IPS DF 19.7 (cell line): ENCODE results near the gene DYNC2I2.
"Not testable (repeated sequence)": the region's sequence is repeated elsewhere in the genome, so short reads cannot be mapped to it uniquely, and the experiment has no call there.

Experiments
- DNase-seq: peaks from one replicate; pipeline ENCODE4 v3.0.0-alpha.2; 2013; ENCODE audit warnings: low read depth, low spot score

The DYNC2I2 gene

GRCh38 chr9:128656416-128657343 is at the start of gene DYNC2I2:
Gene DYNC2I2 (minus strand): TSS chr9:128656847. CDS start chr9:128656726, 121 bp downstream.
- peak; percentile 69 for DNase-seq

GRCh38 chr9:128706045-128706444 is 49.4 kb upstream of the DYNC2I2 start:
- no peak for DNase-seq

GRCh38 chr9:128705051-128705965 is 48.7 kb upstream of the DYNC2I2 start:
- DNase-seq = no peak

- no peak for DNase-seq
Measured at GRCh38 chr9:128704356-128704670, 47.7 kb upstream of the DYNC2I2 start.

GRCh38 chr9:128703616-128704355 is 47.1 kb upstream of the DYNC2I2 start:
- no peak for DNase-seq

- DNase-seq = no peak
Measured at GRCh38 chr9:128702949-128703615, 46.4 kb upstream of the DYNC2I2 start.

GRCh38 chr9:128702445-128702948 is 45.9 kb upstream of the DYNC2I2 start, which contains the start of gene PKN3:
Gene PKN3 (plus strand): TSS chr9:128702503. CDS start chr9:128702916, 413 bp downstream.
- no peak for DNase-seq

- no peak for DNase-seq
Measured at GRCh38 chr9:128701227-128701854, 44.7 kb upstream of the DYNC2I2 start.

- DNase-seq = not testable (repeated sequence)
Measured at GRCh38 chr9:128699096-128699795, 42.6 kb upstream of the DYNC2I2 start.

GRCh38 chr9:128696923-128697707 is 40.5 kb upstream of the DYNC2I2 start:
- no peak for DNase-seq

GRCh38 chr9:128694344-128694743 is 37.7 kb upstream of the DYNC2I2 start:
- no peak for DNase-seq

GRCh38 chr9:128693738-128694137 is 37.1 kb upstream of the DYNC2I2 start:
- DNase-seq = not testable (repeated sequence)

GRCh38 chr9:128690684-128691034 is 34.0 kb upstream of the DYNC2I2 start:
- DNase-seq = no peak

GRCh38 chr9:128689820-128690683 is 33.4 kb upstream of the DYNC2I2 start:
- no peak for DNase-seq

- DNase-seq = no peak
Measured at GRCh38 chr9:128689293-128689774, 32.7 kb upstream of the DYNC2I2 start.

GRCh38 chr9:128688501-128689292 is 32.0 kb upstream of the DYNC2I2 start, which contains the start of gene SET:
Gene SET (plus strand): TSS chr9:128689222. CDS start chr9:128689583, 361 bp downstream.
- peak; percentile 64 for DNase-seq

GRCh38 chr9:128687453-128687852 is 30.8 kb upstream of the DYNC2I2 start:
- no peak for DNase-seq
